SHP77 (cell line): ENCODE data around the gene DLEC1.
"Not testable (repeated sequence)": the region's sequence is repeated elsewhere in the genome, so short reads cannot be mapped to it uniquely, and the experiment has no call there.

ENCODE experiments used
- DNase-seq, 2 experiments: peaks; one replicate each; lab custom pipeline; 2025; lab: John Stamatoyannopoulos, UW

DLEC1 gene

DNA sequence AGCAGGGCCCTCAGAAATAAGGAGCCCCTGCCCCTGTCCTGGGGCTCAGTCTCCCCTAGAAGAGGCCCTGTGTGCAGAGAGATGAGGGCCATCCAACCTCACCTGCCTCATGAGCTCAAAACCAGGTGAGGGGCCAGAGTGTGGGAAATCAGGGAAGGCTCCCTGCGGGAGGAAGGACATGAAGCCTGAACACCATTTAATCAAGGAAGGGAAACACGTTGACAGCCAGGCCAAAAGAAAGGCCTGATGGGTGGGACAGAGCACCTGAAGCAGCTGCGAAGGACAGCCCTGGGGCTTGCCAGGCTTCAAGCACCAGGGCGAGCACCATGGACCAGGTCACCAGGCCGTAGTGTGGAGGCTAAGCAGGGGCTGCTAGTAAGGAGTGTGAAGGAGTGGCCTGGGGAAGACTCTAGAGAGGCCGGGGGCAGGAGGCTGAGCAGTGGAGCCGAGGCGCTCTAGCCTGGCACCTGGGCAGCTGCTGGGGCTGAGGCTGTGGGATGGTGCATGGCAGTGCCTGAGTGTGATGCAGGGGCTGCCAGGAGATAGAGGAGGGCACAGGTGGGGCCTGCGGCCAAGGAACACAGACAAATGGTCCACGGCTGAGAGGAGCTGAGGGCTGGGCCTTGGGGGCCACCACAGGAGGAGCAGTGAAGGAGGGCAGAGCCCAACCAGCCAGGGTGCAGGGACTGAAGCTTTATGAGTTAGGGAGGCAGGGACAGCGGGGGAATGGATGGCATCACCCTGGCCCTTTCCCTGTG is 81.9 kb downstream of the DLEC1 start:
- no peak for DNase-seq

DNA sequence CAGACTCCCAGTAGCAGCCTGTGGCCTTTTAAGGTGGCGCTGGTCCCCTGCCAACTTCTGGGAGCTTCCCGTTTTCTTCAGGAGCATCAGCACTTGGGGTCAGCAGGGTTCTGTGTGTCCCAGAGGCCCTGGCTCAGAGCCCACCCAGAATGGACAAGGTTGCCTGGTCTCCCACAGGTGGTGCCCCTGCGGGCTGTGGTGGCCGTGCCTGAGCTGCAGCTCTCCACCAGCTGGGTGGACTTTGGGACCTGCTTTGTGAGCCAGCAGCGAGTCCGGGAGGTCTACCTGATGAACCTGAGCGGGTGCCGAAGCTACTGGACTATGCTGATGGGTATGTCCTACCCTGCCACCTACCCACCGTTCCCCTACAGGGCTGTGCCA is 82.4 kb downstream of the DLEC1 start:
- DNase-seq: no peak

DNA sequence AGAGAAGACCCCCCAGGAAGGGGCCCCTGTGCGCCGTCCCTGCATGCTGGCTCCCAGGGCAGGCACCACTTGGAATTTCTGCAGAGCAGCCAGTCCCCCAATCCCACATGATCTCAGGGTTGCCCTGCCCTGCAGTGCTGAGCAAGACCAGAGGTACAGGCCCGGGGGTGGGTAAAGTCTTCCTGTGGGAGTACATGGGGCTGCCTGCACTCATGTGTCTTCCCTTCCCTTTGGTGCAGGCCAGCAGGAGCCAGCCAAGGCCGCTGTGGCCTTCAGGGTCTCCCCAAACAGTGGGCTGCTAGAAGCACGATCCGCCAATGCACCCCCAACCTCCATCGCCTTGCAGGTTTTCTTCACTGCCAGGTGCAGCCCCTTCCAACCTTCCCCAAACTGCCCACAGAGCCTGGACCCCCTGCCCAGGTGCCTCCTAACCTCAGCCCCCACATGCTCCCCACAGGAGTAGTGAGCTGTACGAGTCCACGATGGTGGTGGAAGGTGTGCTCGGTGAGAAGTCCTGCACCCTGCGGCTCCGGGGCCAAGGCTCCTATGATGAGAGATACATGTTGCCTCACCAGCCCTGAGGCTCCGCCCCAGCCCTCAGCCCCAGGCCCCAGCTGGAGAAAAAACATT is 82.9 kb downstream of the DLEC1 start:
- DNase-seq: no peak

DNA sequence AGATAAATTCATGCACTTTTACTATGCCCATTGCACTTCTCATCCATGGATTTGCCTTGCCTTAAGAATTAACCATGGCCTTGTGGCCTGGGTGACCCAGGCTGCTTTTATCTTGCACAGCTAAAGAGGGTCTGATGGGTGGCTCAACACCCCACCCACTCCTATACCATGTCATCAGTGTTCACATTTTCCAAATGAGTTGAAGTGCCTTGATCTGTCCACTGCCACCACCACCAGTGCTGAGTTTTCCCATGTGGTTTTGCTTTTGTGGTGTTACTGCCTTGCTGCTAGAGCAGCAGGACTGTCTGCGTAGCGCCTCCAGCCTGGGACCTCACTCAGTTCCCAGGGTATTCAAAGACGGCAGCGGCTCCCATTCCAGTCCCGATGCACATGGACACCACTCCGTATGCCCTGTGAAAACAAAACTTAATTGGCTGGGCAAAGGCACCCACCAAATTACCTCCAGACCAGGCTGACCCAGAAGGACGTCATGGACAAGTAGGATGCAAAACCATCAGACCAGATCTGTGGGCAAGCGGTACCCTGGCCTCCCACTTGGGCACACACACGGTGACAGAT is 83.8 kb downstream of the DLEC1 start:
- no peak for DNase-seq

DNA sequence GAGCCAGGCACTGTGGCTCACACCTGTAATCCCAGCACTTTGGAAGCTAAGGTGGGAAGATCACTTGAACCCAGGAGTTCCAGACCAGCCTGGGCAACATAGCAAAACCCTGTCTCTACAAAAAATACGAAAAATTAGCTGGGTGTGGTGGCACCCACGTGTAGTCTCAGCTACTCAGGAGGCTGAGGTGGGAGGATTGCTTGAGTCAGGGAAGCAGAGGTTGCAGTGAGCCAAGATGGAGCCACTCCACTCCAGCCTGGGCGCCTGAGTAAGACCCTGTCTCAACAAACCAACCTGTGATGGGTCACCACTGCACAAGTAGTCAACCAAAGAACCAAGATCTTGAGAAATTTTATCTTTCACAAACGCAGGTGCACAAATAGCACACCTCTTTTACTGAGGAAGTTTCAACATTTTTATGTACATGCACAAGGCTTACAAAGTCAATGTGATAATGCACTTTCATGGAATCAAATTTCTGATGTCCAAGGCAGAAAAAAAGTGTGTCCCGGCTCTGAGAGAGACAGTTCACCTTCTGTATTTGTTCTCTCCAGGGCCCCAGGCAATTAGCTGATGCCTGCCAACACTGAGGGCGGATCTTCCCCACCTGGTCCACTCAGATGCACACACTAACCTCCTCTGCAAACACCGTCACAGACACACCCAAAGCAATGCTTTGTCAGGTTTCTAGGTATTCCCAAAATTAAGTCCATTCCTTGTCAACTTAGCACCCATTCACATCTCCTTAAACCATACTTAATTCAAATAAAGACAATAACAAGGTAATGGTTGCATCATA is 85.5 kb downstream of the DLEC1 start:
- DNase-seq: no peak

DNA sequence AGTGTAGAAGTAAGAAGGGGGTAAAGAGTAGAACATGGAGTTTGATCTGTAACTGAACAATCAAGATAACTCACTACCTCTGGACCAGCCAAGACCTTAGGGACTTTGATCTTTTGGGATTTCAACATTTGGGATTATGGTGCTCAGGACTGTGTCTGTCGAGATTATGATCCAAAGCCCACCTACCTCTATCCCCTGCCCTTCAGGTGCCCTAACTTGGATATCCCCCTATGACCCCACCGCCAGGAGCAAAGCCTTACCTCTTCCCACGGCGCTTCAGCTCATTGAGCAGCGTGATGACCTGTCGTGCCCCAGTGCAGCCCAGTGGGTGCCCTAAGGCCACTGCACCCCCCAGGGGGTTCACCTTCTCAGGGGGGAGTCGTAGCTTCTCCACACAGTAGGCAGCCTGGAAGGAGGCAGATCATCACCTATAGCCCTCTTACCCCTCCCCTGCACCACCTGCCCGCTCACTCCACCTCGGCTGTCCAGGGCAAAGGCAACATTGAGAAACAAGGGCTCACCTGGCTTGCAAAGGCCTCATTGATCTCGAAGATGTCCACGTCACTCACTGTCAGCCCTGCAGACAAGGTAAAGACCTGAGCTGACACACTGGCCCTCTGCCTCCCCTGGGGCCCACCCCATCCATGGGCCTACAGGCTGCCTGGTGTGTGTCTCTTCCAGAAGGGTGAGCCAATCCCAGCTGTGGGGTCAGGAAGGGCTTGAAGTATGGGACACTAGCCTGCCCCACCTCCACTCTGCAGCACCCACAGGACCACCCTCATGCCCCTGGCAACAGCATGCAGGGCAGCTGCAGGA is 86.5 kb downstream of the DLEC1 start:
- DNase-seq: no peak

DNA sequence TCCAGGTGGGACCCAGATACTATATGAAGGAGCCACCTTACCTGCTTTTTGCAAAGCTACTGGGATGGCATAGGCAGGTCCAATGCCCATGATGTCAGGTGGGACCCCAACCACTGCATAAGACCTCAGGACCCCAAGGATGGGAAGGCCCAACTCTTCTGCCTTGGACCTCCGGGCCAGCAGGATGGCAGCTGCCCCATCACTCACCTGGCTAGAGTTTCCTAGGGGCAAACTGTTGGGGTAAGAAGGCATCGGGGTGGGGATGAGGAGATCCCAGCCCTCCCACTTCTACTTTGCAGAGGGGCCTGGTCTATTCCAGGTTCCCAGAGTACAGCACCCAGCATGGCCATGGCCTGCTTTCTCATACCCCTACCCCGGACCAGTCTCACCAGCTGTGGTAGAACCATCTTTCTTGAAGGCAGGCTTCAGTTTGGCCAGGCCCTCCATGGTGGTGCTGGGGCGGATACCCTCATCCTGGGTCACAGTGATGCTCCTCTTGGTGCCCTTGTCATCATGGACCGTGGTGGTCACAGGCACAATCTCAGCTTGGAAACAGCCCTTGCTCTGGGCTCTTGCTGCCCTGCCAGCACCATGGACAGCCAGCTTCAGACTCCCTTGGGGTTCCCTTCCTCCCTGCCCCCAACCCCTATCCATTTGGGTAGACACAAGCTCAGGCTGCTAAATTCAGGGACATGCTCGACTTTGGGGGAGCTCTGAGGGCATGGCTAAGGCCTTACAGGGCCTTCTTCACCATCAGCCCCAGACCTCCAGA is 87.3 kb downstream of the DLEC1 start:
- DNase-seq: no peak

DNA sequence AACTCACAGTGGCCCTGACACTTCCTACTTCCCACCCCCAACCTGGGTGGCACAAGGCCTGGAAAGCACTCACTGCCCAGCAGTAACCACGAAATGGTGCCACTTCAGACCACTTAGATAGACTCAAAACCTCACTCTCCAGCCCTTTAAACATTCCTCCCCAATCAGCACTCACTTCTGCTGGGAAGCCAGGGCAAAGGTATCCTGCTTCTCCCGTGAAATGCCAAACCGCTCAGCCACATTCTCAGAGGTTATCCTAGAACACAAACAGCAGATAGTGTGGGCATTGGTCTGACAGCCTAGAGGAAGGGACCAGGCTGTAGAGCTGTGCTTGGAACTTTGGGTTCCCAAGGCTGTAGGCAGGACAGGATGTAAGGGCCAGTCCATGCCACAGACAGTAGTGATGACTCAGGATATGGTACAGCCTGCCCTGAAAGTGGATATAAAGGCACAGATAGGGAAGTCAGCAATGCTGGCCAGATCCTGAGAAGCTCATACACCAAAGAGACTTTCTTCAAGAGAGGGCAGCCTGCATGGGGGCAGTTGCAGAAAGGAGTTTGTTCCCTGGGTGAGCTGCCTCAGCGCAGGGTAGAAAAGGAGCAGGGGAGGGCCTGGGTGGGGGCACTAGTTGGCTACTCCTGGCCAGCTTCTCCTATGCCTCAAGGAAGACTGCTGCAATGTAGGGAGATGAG is 88.7 kb downstream of the DLEC1 start:
- no peak for DNase-seq

DNA sequence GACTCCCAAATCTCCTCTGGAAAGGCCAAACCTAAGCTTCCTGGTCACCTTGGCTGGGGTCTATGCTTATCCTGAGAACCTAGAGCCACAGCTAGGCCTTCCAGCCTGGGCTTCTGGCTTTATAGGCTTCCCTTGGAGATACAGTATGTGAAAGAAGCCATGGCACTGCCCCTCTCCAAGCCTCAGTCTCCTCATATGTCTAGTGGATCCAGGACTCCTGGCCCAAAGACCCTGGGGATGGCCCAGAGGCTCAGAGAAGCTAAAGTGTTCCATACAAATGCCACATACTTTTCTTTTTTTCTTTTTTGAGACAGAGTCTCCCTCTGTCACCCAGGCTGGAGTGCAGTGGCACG is 89.3 kb downstream of the DLEC1 start:
- DNase-seq: no peak

DNA sequence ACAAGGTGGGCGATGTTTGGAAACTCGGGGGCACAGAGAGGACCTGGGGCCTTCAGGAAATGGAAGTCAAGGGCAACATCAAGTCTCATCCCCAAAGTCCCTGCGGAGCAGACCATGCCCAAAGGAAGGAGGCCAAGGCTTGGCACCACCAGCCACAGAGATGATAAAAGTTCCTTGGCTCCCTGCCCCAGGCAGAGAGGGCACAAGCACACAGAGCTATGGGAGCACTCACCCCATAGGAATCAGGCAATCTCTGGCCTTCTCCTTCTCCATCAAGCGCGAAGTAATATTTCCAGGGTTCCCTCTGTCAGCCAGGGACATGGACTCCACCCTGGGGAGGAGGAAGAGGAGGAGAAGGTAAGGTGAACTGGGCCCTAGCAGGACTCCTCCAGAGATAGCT is 90.0 kb downstream of the DLEC1 start:
- DNase-seq: no peak

DNA sequence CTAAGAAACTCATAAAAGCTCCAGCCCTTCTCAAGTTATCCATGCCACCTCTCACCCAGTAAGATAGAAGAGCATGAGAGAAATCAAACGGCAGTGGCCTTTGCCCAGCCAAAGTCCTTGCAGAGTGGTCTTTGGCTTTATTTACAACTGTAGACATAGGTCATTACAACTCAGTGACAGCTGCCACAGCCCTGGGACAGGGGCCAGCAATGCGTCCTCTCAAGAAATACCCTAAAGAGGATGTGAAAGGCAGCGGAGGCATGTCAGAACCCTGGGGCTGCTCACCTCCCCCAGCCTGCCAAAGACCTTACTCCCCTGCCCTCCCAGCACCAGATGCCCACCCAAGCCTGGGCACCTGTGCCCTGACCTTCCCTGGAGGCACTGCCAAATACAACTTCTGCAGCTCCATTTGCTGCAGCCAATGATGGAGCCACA is 91.6 kb downstream of the DLEC1 start:
- no peak for DNase-seq

DNA sequence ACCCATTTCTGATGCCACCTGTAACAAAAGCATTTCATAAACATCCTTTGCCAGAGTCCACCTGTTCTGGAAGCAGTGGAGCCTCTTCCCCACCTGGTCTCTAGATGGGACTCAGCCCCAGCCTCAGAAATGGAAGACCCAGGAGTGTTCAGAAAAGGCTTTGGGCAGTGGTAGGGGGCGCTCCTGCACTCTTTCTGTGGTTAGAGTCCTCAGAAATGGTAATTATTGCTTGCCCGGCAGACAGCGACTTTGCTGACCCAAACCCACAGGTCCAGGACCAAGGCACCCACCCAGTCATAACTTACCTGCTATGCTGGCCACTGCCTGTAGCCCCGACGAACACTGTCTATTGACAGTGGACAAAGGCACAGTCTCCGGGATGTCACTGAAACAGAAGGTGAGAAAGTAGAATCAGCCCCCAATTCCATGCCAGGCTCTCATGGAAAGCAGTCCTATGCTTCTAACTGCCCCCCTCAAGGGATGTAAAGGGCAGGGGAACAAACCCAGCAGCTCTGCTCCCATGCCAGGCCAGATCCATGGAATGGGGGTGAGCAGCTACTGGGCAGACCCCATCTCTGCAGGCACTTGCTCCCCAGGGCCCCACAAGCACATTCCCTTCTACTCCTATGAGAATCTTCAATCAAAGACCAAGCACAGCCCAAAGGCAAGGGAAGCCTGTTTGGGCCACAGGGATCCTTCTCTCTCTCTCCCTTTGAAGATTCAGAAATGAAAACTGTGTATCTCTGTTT is 92.8 kb downstream of the DLEC1 start:
- peak; percentile 14 to 28 for DNase-seq

DNA sequence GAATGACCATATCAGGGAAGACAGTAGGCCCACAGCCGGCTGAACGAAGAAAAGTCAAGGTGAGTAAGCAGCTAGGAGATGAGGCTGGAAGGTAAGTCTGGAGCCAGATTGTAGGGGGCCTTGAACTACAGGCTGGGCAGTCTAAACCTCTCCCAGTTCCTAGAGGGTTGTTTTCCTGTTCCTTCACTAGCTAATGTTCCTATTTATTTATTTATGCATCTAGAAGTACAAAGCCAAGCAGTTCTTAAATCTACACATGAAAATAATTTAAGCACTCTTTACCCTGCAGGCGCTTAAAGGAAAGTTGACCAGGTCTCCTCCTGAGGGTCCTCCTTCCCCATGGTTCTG is 94.2 kb downstream of the DLEC1 start:
- DNase-seq: no peak

DNA sequence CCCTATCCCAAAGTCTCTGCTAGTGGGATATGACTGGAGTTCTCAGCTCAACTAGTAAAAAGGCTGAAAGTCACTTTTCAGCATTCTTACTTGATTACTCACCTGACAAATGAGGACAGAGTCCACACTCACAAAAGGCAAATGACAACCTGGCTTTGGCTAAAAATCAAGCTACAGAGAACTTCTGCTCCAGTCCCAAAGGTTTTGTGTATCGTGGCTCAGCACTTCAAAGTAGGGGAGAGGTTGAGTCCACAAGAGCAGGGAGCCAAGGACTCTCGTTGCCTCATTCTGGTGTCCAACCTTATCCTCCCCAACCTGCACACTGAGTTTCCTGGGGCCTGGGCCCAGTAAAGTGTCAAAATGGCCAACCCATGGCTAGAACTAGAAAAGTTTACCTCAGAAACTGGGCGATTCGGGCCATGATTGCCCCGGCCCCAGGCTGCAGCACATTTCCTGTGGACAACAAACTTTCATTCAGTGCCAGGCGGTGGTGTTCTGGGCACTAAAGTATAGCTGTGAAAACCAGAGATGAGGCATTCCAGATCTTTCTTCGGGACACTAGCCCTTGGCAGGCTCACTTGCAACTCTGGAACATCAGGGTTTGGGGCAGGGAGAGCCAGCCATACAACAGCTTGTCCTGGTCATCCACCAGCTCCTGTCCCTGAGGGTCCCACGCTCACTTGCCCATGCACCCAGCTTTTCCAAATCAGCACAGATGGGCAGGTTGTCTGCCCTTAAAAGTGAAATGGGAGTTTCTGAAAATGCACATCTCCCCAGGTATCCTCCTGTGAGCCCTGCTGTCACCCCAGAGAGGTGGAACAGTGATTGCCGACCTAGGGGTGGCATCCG is 94.8 kb downstream of the DLEC1 start:
- DNase-seq: no peak

DNA sequence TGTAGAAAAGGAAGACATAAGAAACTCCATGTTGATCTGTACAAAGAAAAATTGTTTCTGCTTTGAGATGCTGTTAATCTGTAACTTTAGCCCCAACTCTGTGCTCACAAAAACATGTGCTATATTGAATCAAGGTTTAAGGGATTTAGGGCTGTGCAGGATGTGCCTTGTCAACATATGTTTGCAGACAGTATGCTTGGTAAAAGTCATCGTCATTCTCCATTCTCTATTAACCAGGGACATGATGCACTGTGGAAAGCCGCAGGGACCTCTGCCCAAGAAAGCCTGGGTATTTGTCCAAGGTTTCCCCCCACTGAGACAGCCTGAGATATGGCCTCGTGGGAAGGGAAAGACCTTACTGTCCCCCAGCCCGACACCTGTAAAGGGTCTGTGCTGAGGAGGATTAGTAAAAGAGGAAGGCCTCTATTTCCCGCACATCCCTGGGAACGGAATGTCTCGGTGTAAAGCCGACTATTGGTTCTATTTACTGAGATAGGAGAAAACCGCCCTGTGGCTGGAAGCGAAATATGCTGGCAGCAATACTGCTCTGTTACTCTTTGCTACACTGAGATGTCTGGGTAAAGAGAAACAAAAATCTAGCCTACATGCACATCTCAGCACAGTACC is 95.6 kb downstream of the DLEC1 start:
- not testable (repeated sequence) for DNase-seq

DNA sequence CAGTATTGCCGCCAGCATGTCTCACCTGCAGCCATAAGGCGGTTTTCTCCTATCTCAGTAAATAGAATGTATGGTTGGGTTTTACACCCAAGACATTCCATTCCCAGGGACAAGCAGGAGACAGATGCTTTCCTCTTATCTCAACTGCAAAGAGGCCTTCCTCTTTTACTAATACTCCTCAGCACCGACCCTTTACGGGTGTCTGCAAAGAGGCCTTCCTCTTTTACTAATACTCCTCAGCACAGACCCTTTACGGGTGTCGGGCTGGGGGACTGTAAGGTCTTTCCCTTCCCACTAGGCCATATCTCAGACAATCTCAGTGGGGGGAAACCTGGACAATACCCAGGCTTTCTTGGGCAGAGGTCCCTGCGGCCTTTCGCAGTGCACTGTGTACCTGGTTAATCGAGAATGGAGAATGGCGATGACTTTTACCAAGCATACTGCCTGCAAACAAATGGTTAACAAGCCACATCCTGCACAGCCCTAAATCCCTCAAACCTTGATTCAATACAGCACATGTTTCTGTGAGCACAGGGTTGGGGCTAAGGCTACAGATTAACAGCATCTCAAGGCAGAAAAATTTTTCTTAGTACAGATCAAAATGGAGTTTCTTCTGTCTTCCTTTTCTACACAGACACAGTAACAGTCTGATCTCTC is 96.7 kb downstream of the DLEC1 start:
- DNase-seq: not testable (repeated sequence)

DNA sequence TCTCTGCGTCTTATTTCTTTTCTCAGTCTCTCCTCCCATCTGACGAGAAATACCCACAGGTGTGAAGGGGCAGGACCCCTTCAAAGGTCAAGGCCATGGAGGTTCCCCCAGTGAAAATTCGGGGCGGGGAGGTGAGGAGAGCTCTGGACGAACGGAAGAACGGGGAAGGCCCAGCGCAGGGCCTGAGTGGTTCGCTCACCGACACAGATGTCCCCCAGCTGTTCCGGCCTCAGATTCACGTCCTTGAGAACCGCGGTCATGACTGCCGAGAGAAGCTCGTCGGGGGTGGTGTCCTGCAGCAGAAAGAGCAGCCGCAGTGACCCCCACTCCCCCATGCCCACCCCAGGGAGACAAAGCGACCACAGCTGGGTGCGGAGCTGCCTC is 97.4 kb downstream of the DLEC1 start:
- no peak for DNase-seq
